Neural cell (in vitro differentiated cells): Measurements from ENCODE around the gene TRPT1. TPM values are rescaled to one million over a fixed set of nuclear protein-coding genes. Genes with fewer than 3 reads are reported as not detected.

ENCODE experiments used
- H2AFZ ChIP-seq: fragments of 200-600, 300-800 bp; sonication (generic), shearing (Covaris generic); 2 replicates; pipeline ENCODE4 v1.6.0; 2014; ENCODE audit warnings: low read depth, mild to moderate bottlenecking, antibody characterized with exemption, low read length, moderate library complexity
- H3F3A ChIP-seq: fragments of 200-600 bp; shearing (Covaris generic); 2 replicates; pipeline ENCODE4 v1.6.1; 2016; ENCODE audit warnings: mild to moderate bottlenecking, moderate library complexity, mixed read lengths, antibody characterized with exemption, low read length; ENCODE audit not compliant: insufficient read depth, poor library complexity, severe bottlenecking
- H3K27ac ChIP-seq: fragments of 200-600, 300-800 bp; sonication (generic), shearing (Covaris generic); 2 replicates; pipeline ENCODE4 v1.5.1; 2014; ENCODE audit warnings: mild to moderate bottlenecking, low read length, moderate library complexity
- H3K27me3 ChIP-seq: fragments of 300-800, 200-600 bp; sonication (generic), shearing (Covaris generic); 2 replicates; pipeline ENCODE4 v1.6.0; 2014; ENCODE audit warnings: mild to moderate bottlenecking, low read depth, low read length, moderate library complexity; ENCODE audit not compliant: insufficient read depth
- H3K36me3 ChIP-seq: fragments of 300-800, 200-600 bp; sonication (generic), shearing (Covaris generic); 2 replicates; pipeline ENCODE4 v1.5.1; 2014; ENCODE audit warnings: mild to moderate bottlenecking, antibody characterized with exemption, low read length, moderate library complexity; ENCODE audit not compliant: insufficient read depth
- H3K4me2 ChIP-seq: fragments of 300-800, 200-600 bp; sonication (generic), shearing (Covaris generic); 2 replicates; pipeline ENCODE4 v1.6.0; 2014; ENCODE audit warnings: mild to moderate bottlenecking, low read length
- H3K4me3 ChIP-seq: fragments of 300-800, 200-600 bp; sonication (generic), shearing (Covaris generic); 2 replicates; pipeline ENCODE4 v1.5.1; 2014; ENCODE audit warnings: mild to moderate bottlenecking, low read length, moderate library complexity
- H3K79me2 ChIP-seq: fragments of 200-600 bp; shearing (Covaris generic); replicated peaks from 2 replicates; pipeline ENCODE4 v1.6.0; 2014; ENCODE audit warnings: mild to moderate bottlenecking, low read length, moderate library complexity; ENCODE audit not compliant: insufficient read depth
- H3K9ac ChIP-seq: fragments of 300-800, 200-600 bp; sonication (generic), shearing (Covaris generic); 2 replicates; pipeline ENCODE4 v1.6.1; 2016; ENCODE audit warnings: mild to moderate bottlenecking, low read length, mixed read lengths
- H3K9me2 ChIP-seq: fragments of 200-600 bp; shearing (Covaris generic); 2 replicates; pipeline ENCODE4 v1.6.1; 2016; ENCODE audit warnings: mild to moderate bottlenecking, low read length, mixed read lengths; ENCODE audit not compliant: insufficient read depth
- H3K9me3 ChIP-seq: fragments of 200-600, 300-800 bp; sonication (generic), shearing (Covaris generic); 2 replicates; pipeline ENCODE4 v1.6.1; 2016; ENCODE audit warnings: mild to moderate bottlenecking, mixed run types, low read length, moderate library complexity, mixed read lengths
- H4K20me1 ChIP-seq: fragments of 200-600 bp; shearing (Covaris generic); 2 replicates; pipeline ENCODE4 v1.6.1; 2016; ENCODE audit warnings: mild to moderate bottlenecking, mixed run types; ENCODE audit not compliant: insufficient read depth
- CTCF ChIP-seq: fragments of 450-650 bp; IDR thresholded peaks from 2 replicates; pipeline ENCODE4 v1.5.1; 2014; ENCODE audit warnings: antibody characterized with exemption, mild to moderate bottlenecking, moderate library complexity; ENCODE audit not compliant: poor library complexity, severe bottlenecking
- EP300 ChIP-seq: fragments of 450-650 bp; conservative IDR thresholded peaks from 2 replicates; pipeline ENCODE4 v1.6.1; 2014; ENCODE audit warnings: antibody characterized with exemption, mild to moderate bottlenecking, moderate library complexity; ENCODE audit not compliant: poor library complexity, severe bottlenecking
- EZH2 ChIP-seq: fragments of 200-600, 300-800 bp; shearing (Covaris generic), sonication (generic); IDR thresholded peaks from 2 replicates; pipeline ENCODE4 v1.6.1; 2014; ENCODE audit warnings: antibody characterized with exemption, low read length, borderline replicate concordance, mild to moderate bottlenecking; ENCODE audit not compliant: insufficient read depth, poor library complexity, severe bottlenecking
- MXI1 ChIP-seq: fragments of 450-650 bp; conservative IDR thresholded peaks from 2 replicates; pipeline ENCODE4 v1.6.1; 2014; ENCODE audit warnings: antibody characterized with exemption, mild to moderate bottlenecking; ENCODE audit not compliant: poor library complexity, severe bottlenecking
- POLR2AphosphoS5 ChIP-seq: IDR thresholded peaks from 2 replicates; pipeline ENCODE4 v1.6.1; 2012
- RAD21 ChIP-seq: fragments of 450-650 bp; conservative IDR thresholded peaks from 2 replicates; pipeline ENCODE4 v1.6.1; 2014; ENCODE audit warnings: antibody characterized with exemption, mild to moderate bottlenecking, moderate library complexity
- REST ChIP-seq: IDR thresholded peaks from 2 replicates; pipeline ENCODE4 v1.6.1; 2012; ENCODE audit warnings: borderline replicate concordance
- SMC3 ChIP-seq: fragments of 450-650 bp; conservative IDR thresholded peaks from 2 replicates; pipeline ENCODE4 v1.6.1; 2014; ENCODE audit warnings: antibody characterized with exemption, mild to moderate bottlenecking, moderate library complexity; ENCODE audit not compliant: poor library complexity
- TAF1 ChIP-seq: IDR thresholded peaks from 2 replicates; pipeline ENCODE4 v1.6.1; 2012; ENCODE audit warnings: low read depth
- polyA plus RNA-seq: library from polyadenylated mRNA; depleted of rRNA; stranded (reverse); fragments of >200 nt; gene quantifications from 2 replicates; pipeline ENCODE4 v1.2.3, GENCODE V29; 2014

Gene TRPT1
- polyA plus RNA-seq, 1 donor from 2014 or later, result 67.2 TPM

- no peak overlapping the region for H3K4me2 ChIP-seq
- peaks cover 8% of the 10 kb centered on the region for H3K27me3 ChIP-seq
- no peaks in the 10 kb centered on the region for H4K20me1 ChIP-seq
- TF ChIP-seq RAD21 (no peak), SMC3 (no peak), MXI1 (no peak), TAF1 (no peak), EZH2 (no peak), REST (no peak), POLR2AphosphoS5 (no peak), CTCF (no peak), EP300 (no peak)
- H3K36me3 ChIP-seq, result no peaks in the 10 kb centered on the region
- no peak overlapping the region for H3K9ac ChIP-seq
- no peak overlapping the region for H2AFZ ChIP-seq
- H3K9me2 ChIP-seq, result no peaks in the 10 kb centered on the region
- no peaks in the 10 kb centered on the region for H3K9me3 ChIP-seq
- H3K4me3 ChIP-seq, result no peak overlapping the region
- no peaks in the 10 kb centered on the region for H3K79me2 ChIP-seq
- no peak overlapping the region for H3K27ac ChIP-seq
- H3F3A ChIP-seq, result no peaks in the 10 kb centered on the region
These were observed 29.4 kb upstream of the TRPT1 start for GRCh38 chr11:64255135-64256128.

GRCh38 chr11:64254326-64254725 lies 28.3 kb upstream of the TRPT1 start:
- no peak overlapping the region for H3K9ac ChIP-seq

More at GRCh38 chr11:64254326-64254725, 28.3 kb upstream of the TRPT1 start:
- Histone ChIP-seq H3K9me3 (no peaks in the 10 kb centered on the region), H3K9me2 (no peaks in the 10 kb centered on the region), H2AFZ (no peak overlapping the region), H4K20me1 (no peaks in the 10 kb centered on the region), H3K36me3 (no peaks in the 10 kb centered on the region), H3F3A (no peaks in the 10 kb centered on the region), H3K79me2 (no peaks in the 10 kb centered on the region), H3K27ac (no peak overlapping the region), H3K4me3 (no peak overlapping the region), H3K4me2 (no peak overlapping the region), H3K27me3 (peaks cover 8% of the 10 kb centered on the region)
- TF ChIP-seq EP300 (no peak), TAF1 (no peak)
